Hepatocyte (in vitro differentiated cells): ENCODE data around the gene TESK1.

Source experiments
- CTCF ChIP-seq: fragments of 200-600 bp; sonication (generic); IDR thresholded peaks from 2 replicates; pipeline ENCODE4 v1.5.1; 2016; ENCODE audit warnings: antibody characterized with exemption, mild to moderate bottlenecking; ENCODE audit not compliant: poor library complexity
- EZH2 ChIP-seq: fragments of 200-600 bp; sonication (generic); IDR thresholded peaks from 2 replicates; pipeline ENCODE4 v1.6.1; 2016; ENCODE audit warnings: antibody characterized with exemption, mild to moderate bottlenecking, borderline replicate concordance
- EZH2phosphoT487 ChIP-seq: fragments of 200-600 bp; sonication (generic); IDR thresholded peaks from one replicate; pipeline ENCODE4 v1.6.1; 2018; ENCODE audit warnings: antibody characterized with exemption, mild to moderate bottlenecking, low read depth, moderate library complexity; ENCODE audit not compliant: unreplicated experiment, severe bottlenecking

- no peak for TF ChIP-seq CTCF
- TF ChIP-seq EZH2 = no peak
- TF ChIP-seq EZH2phosphoT487 = no peak
These were observed 38.0 kb downstream of the TESK1 start for GRCh38 chr9:35643046-35643445.
